K562 (cell line): Measurements from ENCODE around the gene NELL1.

Experiments used
- ATF4 ChIP-seq: fragments of 450-650 bp; formaldehyde crosslinking; IDR thresholded peaks from 2 replicates; pipeline ENCODE4 v1.4.0; 2022; ENCODE audit warnings: mild to moderate bottlenecking, moderate library complexity
- ATF7 ChIP-seq: fragments of 450-650 bp; IDR thresholded peaks from 2 replicates; pipeline ENCODE4 v1.7.1; 2014; ENCODE audit warnings: mild to moderate bottlenecking, moderate library complexity
- MXI1 ChIP-seq: IDR thresholded peaks from 2 replicates; pipeline ENCODE4 v1.6.1; 2011; ENCODE audit warnings: low read depth, mild to moderate bottlenecking, improper control_type of control experiment, low read length
- PATZ1 ChIP-seq: fragments of 250-450 bp; sonication (Bioruptor Pico); IDR thresholded peaks from 2 replicates; pipeline ENCODE4 v1.5.0; 2020; ENCODE audit warnings: mild to moderate bottlenecking, borderline replicate concordance
- POLR2A ChIP-seq: fragments of 450-650 bp; conservative IDR thresholded peaks from 2 replicates; pipeline ENCODE4 v1.6.1; 2016
- POLR2AphosphoS5 ChIP-seq: IDR thresholded peaks from 2 replicates; pipeline ENCODE4 v1.6.1; 2011; ENCODE audit warnings: mild to moderate bottlenecking, low read depth, low read length, moderate library complexity; ENCODE audit not compliant: control insufficient read depth, insufficient read depth
- POLR2G ChIP-seq: fragments of 200-400 bp; formaldehyde crosslinking; IDR thresholded peaks from 2 replicates; pipeline ENCODE4 v1.6.1; 2017; ENCODE audit warnings: low read depth, mild to moderate bottlenecking, antibody characterized with exemption, low read length, moderate library complexity
- THRA ChIP-seq: fragments of 450-650 bp; IDR thresholded peaks from 2 replicates; pipeline ENCODE4 v1.6.1; 2017; ENCODE audit warnings: mild to moderate bottlenecking, moderate library complexity
- ZNF24 ChIP-seq: fragments of 450-650 bp; IDR thresholded peaks from 2 replicates; pipeline ENCODE4 v1.6.1; 2016
- ZNF253 ChIP-seq: fragments of 250-450 bp; sonication (Bioruptor Pico); conservative IDR thresholded peaks from 2 replicates; pipeline ENCODE4 v1.6.1; 2021; ENCODE audit warnings: mild to moderate bottlenecking
- ZNF589 ChIP-seq: fragments of 200-800 bp; sonication (Bioruptor generic); IDR thresholded peaks from 2 replicates; pipeline ENCODE4 v1.6.1; 2016; ENCODE audit warnings: low read depth, missing genetic modification characterization, missing compliant biosample characterization

GRCh38 chr11:20626279-20626678 lies 43.1 kb upstream of the NELL1 start:
- TF ChIP-seq POLR2G (no peak), THRA (no peak), ATF4 (CRISPR knock-in tag) (no peak), POLR2A (no peak), ZNF589 (CRISPR knock-in tag) (no peak), ZNF253 (CRISPR knock-in tag) (no peak), MXI1 (no peak), ATF7 (no peak), ZNF24 (no peak), POLR2AphosphoS5 (no peak), PATZ1 (no peak)
